ENCODE results near the gene GJB6. TPM values are rescaled to one million over a fixed set of nuclear protein-coding genes. Genes with fewer than 3 reads are reported as not detected.

GJB6 gene
- polyA plus RNA-seq, 3 donors = 0.12 to 0.49 TPM; not detected in 1

Other genes starting within 250 kb of the GJB6 start
- under 1 TPM in 2 of 3 donors, not detected in 1; 0.03 to 0.06 TPM for gene GJA3, start 71.3 kb downstream of the GJB6 start, polyA plus RNA-seq
- 1 to 10 TPM in 1 of 3 donors, under 1 TPM in 2; 0.34 to 2.4 (median 0.83) TPM for gene GJB2, start 39.4 kb downstream of the GJB6 start, polyA plus RNA-seq

Measured in adipose tissue (tissue), 3 donors.